IPS DF 4.7 (cell line): ENCODE measurements around the gene RBM38.
"Not testable (repeated sequence)": the region's sequence is repeated elsewhere in the genome, so short reads cannot be mapped to it uniquely, and the experiment has no call there.

ENCODE experiments used
- DNase-seq: peaks from one replicate; pipeline ENCODE4 v3.0.0-alpha.2; 2013; ENCODE audit warnings: low spot score; ENCODE audit errors: extremely low read depth

RBM38 gene

GRCh38 chr20:57417830-57418780 is 26.9 kb downstream of the RBM38 start:
- DNase-seq = no peak

- DNase-seq = not testable (repeated sequence)
Observed at GRCh38 chr20:57419479-57419878, 28.3 kb downstream of the RBM38 start.

DNA sequence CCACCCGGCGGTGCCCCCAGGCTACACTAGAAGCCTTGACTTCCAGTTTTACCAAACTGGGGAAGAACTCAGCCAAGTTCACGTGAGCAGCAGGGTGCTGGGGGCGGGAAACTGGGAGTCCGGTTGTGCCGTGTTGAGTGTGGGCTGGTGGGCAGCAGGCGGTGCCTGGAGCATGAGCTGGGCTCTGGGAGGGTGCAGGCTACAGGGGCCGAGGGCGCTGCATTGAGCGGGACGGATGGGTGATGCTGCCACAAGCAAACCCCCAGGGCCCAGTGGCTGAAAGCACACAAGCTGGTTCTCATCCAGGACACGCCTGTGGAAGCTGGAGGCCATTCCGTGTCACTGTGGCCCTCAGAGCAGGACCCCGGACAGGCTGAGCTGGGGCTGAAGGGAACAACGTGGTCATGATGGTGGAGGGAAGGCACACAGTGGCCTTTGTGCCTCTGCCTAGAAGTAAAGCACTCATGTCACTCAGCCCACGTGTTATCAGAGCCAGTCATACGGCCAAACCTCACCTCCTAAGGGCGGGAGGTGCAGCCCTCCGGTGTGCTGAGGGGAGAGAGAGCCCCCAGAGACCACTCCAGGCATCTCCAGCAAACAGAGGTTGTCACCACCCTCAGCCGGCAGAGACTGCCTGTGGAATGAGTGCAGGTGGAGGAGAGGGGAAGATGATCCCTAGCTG is 29.5 kb downstream of the RBM38 start:
- no peak for DNase-seq

- no peak for DNase-seq
Observed at GRCh38 chr20:57421253-57422220, 30.3 kb downstream of the RBM38 start.

- DNase-seq = no peak
Observed at GRCh38 chr20:57422254-57422653, 31.1 kb downstream of the RBM38 start.

DNA sequence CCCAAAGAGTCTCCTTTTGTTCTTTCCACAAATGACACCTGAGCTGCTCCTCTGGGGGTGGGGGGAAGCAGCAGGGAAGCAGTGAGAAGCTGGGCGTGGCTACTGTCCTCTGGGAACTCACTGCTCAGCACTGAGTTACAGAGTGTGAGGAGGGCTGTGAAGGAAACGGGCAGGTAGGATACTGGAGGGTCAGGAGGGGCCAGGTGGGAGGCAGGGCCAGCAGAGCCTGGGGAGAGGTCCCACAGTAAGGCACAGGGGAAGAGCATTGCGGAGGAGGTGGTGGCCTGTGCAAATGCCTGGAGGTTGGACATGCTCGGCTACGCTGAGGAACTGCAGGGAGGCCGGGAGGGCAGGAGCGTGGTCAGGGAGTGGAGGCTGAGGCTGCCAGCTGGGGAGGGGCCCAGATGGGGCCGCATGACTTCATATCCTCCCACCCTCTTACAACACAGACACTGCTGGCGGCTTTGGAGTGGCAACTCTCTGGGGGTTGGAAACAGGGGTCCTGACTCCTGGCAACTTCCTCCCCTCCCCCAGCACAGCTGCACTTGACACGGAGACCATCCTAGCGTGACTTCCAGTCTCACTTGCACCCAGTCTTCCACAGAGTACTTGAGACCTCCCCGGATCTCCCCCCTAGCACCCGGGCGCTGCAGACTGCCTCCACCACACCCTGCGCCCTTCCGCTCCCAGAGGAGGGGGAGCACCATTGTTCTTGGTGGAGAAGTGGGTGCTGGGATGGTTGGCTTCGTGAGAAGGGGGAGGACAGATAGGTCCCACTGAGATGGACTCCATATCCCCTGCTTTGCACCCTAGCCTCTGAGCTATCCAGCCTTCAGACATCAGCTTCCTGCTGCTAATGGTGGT is 34.2 kb downstream of the RBM38 start:
- no peak for DNase-seq

DNA sequence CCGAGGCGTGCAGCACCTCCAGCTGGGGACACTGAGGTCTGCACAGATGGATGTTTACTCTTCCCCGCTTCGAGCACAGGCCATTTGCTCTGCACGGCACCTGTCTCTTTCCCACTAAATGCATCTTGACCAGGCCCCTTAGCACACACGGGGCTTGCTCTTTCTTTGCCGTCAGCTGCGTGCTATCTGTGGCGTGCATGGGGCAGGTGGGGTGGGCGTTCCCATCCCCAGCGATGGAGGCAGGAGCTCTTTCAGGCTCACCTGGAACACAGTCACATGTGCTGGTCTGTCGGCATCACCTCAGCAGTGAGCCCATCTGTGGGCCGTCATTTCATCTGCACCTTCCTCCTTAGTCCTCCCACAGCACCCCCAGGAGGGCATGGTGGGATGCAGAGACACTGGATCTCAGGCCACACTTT is 35.1 kb downstream of the RBM38 start:
- DNase-seq = no peak

GRCh38 chr20:57426831-57427230 is 35.6 kb downstream of the RBM38 start:
- DNase-seq = no peak

DNA sequence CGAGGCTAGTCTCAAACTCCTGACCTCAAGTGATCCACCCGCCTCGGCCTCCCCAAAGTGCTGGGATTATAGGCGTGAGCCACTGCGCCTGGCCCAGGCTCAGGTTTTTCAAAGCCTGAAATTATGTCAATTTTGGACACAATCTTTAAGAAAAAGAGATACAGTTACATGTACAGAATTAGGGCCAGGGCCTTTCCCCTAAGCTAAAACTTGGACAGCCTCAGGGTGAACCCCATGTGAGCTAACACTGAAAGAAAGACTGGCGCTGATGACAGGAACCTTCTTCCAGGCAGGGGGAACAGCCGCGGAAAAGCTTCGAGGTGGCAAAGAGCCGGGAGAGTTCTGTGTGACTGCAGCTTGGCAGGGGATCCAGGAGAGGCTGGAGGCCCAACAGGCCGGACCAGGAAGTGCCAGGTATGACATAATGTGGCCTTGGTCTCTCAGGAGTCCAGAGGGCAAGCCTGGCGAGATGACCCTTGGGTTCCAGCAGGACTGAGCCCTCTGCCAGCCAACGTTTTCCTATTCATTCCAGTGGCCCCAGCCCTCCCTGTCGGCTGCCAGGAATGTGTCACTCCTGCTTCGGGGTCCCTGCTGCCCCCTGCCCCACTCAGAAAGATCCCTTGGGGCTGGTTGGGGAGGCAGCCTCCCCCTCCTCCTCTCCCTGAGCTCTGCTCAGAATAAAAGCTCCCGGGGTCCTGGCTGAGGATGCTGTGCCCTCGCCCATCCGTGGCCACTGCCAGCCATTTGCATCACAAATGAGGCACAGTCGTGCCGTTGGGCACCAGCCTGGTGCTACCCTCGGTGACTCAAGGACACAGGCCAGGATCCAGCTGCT is 37.3 kb downstream of the RBM38 start:
- DNase-seq = no peak

GRCh38 chr20:57429159-57429496 is 37.9 kb downstream of the RBM38 start:
- DNase-seq = no peak

DNA sequence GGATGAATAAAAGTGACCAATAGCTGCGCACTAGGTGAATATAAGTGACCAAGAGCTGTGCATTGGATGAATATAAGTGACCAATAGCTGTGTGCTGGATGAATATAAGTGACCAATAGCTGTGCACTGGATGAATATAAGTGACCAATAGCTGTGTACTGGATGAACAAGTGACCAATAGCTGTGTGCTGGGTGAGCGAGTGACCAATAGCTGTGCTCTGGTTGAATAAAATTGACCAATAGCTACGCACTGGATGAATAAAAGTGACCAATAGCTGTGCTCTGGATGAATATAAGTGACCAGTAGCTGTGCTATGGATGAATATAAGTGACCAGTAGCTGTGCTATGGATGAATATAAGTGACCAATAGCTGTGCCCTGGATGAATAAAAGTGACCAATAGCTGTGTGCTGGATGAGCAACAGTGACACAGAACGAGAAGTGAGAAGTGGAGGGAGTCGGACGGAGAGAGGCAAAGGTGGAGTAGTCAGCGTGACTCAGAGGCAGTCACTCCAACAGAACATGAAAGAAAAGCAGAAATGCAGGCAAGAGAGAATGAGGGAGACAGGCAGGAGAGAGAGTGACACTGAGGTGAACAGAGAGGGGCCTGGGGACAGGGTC is 38.5 kb downstream of the RBM38 start:
- no peak for DNase-seq

- DNase-seq = not testable (repeated sequence)
Observed at GRCh38 chr20:57430201-57430596, 39.0 kb downstream of the RBM38 start.

DNA sequence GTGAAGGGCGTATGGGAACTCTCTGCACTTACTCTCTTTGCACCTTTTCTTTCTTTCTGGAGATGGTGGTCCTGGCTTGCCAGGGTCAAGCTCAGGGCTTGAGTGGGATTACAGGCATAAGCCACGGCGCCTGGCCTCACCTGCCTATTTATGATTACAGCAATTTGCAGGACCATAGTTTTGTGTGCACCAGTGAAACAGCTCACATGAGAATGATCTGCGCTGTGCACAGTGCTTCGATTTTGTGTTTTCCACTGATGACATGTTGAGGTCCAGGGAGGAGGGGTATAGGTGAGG is 40.3 kb downstream of the RBM38 start:
- DNase-seq = no peak

DNA sequence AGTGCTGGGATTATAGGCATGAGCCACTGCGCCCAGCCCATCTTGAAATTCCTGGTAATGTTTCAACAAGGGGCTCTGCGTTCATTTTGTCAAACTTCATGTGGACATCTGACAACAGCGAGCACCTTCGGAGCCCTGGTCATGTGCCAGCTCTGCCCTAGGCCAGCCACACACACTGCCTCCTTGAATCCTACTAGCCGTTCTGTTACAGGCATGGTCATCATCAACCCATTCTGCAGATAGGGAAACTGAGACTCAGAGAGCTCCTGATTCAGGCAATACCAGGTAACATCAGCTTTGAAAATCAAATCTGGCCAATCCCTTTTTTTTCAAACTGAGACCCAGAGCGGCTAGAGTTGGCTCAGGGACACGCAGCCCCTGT is 41.3 kb downstream of the RBM38 start:
- DNase-seq = no peak

DNA sequence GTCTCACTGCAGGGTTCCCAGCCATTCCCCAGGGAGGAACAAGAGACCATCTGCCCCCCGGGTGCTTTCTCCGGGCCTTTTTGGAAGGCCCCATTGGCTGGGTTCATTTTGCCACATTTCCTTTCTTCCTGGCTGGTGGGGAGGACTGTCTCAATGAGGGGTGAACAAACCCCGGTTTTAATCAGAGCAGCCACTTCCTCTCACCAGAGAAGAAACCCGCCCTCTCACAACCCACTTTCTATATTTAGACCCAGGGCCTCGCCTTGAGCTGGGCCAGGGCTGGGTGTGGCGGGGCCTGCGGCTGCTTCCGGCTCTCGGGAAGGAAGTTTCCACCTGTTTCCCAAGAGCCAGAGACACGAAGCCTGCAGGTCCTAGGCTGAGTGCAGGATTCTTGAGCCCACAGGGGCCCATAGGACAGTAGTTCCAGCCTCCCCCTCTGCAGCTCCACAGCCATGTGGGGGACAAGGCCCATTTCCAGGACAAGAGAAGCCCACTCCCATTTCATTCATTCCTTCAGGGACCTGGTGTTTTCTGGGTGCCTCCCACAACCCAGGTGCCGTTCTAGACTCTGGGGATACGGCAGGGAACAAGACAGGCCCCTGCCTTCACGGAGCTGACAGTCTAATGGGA is 41.8 kb downstream of the RBM38 start:
- DNase-seq = no peak

GRCh38 chr20:57433657-57434389 is 42.6 kb downstream of the RBM38 start:
- no peak for DNase-seq

DNA sequence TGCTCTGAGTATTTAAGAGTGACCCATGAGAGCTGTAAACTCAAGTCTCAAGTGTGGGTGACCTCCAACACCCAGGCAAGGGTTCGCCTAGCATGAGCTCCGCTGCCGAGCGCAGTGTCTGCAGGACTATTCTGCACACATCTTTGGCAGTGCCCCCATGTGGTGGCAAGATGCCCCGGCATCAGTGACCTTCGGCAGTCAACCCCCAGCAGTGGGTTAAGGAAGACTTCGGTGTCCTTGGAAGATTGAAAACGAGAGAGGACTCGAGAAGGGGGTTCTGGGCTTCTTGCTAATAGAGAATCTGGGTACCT is 43.1 kb downstream of the RBM38 start:
- DNase-seq = no peak

DNA sequence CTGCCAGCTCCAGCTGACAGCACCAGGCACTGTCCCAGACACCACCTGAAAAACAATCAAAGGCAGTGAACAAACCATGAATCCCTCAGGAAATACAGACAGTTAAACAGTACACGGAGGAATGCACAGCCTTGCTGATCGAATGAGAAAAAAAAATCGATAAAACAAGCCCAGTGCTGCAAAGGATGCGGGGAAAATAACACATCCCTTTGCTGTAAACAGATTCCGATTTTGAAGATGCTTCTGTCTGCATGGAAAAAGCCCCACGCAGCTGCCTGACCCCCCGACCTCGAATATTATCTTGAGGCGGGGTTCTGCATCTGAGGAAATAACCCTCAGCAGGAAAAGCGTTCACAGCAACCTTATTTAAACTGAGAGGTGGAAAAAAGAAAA is 43.9 kb downstream of the RBM38 start:
- no peak for DNase-seq
